Activated CD8-positive, alpha-beta T cell treated with anti-CD3 and anti-CD28 coated beads, Interleukin-2, amount 10 ng/mL, durations not matched to agents 7 days and 5 days (primary cell): Measurements from ENCODE around the gene TAPBP. TPM values are rescaled to one million over a fixed set of nuclear protein-coding genes. Genes with fewer than 3 reads are reported as not detected.
"Not testable (repeated sequence)": the region's sequence is repeated elsewhere in the genome, so short reads cannot be mapped to it uniquely, and the experiment has no call there.

ENCODE experiments used
- ATAC-seq: fragments of 150-1000 bp; cut with Tn5 transposase; one replicate; pipeline ENCODE4 v1.10.0; 2021; ENCODE audit warnings: moderate library complexity
- CTCF ChIA-PET: fragments of 350-600 bp; sonication (Branson Sonifier 250); formaldehyde crosslinking; loops from one replicate; lab custom pipeline; 2021; ENCODE audit warnings: antibody characterized with exemption; lab: Charles Lee
- POLR2A ChIA-PET: fragments of 350-600 bp; sonication (Branson Sonifier 250); formaldehyde crosslinking; loops from one replicate; lab custom pipeline; 2021; ENCODE audit warnings: antibody characterized with exemption; lab: Charles Lee
- DNase-seq: peaks from one replicate; pipeline ENCODE4 v3.0.0-alpha.2; 2020
- H3K27ac Mint-ChIP-seq: one replicate; pipeline ENCODE4 v1.8.0; 2021; ENCODE audit warnings: mild to moderate bottlenecking, mixed read lengths
- H3K27me3 Mint-ChIP-seq: one replicate; pipeline ENCODE4 v1.8.0; 2021; ENCODE audit warnings: low read depth, mixed read lengths
- H3K36me3 Mint-ChIP-seq: one replicate; pipeline ENCODE4 v1.8.0; 2021; ENCODE audit warnings: low read depth, mixed read lengths
- H3K4me1 Mint-ChIP-seq: one replicate; pipeline ENCODE4 v1.8.0; 2021; ENCODE audit warnings: low read depth, mixed read lengths
- H3K4me3 Mint-ChIP-seq: one replicate; pipeline ENCODE4 v1.8.0; 2021; ENCODE audit warnings: mild to moderate bottlenecking, mixed read lengths
- H3K9me3 Mint-ChIP-seq: one replicate; pipeline ENCODE4 v1.8.0; 2022; ENCODE audit warnings: mixed read lengths; ENCODE audit not compliant: insufficient read depth
- total RNA-seq, 2 experiments: library from RNA; stranded (reverse); gene quantifications; one replicate each; pipeline ENCODE4 v1.2.3, GENCODE V29; 2021

Gene TAPBP
- total RNA-seq, 2 experiments from 2014 or later = 245 to 252 TPM

- not testable (repeated sequence) for H3K36me3 Mint-ChIP-seq, DNase-seq, H3K9me3 Mint-ChIP-seq, H3K27me3 Mint-ChIP-seq
- Mint-ChIP-seq H3K4me1 (peaks cover 46% of the 10 kb centered on the region), H3K4me3 (peak overlapping the region; percentile 69), H3K27ac (peak overlapping the region; percentile 94)
- POLR2A ChIA-PET = interaction anchor here (0.6 to 3.2 kb wide), 13 partner anchors 9 to 372 kb away, joined by 3 to 36 read pairs (median 6); partner anchors contain the start of genes B3GALT4, PFDN6, RPS18 and SYNGAP1
- peak; percentile 30 for ATAC-seq
- CTCF ChIA-PET = interaction anchor here (0.9 to 3.5 kb wide), 9 partner anchors 8 to 236 kb away, joined by 4 to 36 read pairs (median 8); partner anchors contain the start of genes PFDN6, RPS18, VPS52 and WDR46
These were observed 29.7 kb upstream of the TAPBP start for GRCh38 chr6:33343606-33343952.

DNA sequence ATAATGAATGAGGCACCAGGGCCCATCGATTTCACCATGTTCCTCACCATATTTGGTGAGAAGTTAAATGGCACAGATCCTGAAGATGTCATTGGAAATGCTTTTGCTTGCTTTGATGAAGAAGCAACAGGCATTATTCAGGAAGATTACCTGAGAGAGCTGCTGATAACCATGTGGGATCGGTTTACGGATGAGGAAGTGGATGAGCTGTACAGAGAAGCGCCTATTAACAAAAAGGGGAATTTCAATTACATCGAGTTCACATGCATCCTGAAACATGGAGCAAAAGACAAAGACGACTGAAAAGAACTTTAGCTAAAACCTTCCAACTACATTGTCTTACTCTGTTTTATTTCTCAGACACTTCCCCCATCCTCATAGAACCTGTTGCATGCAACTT is 25.3 kb upstream of the TAPBP start:
- Mint-ChIP-seq H3K4me1 (peaks cover 25% of the 10 kb centered on the region), H3K36me3 (no peaks in the 10 kb centered on the region), H3K27me3 (no peaks in the 10 kb centered on the region), H3K9me3 (no peaks in the 10 kb centered on the region), H3K27ac (no peak overlapping the region), H3K4me3 (no peak overlapping the region)
- ChIA-PET POLR2A (interaction anchor here (1.1 kb wide), 1 partner anchor 15 kb away, joined by 4 read pairs; no protein-coding TSS in a partner anchor), CTCF (no interaction called here)
- ATAC-seq (no peak), DNase-seq (no peak)

DNA sequence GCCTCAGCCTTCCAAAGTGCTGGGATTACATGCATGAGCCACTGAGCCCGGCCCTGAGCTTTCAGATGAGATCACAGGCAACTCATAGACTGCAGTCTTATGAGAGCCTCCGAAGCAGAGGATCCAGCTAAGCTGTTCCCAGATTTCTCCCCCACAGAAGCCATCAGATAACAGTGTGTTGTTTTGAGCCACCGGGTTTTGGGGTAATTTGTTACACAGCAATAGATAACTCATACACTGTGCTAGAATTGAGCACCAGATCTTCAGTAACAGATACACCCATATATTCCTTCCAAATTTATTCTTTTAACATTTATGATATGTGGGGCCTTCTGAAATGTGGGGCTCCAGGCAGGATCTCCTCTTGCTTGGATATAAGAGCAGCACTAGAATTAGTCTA is 22.6 kb upstream of the TAPBP start:
- DNase-seq (no peak), ATAC-seq (no peak)
- CTCF ChIA-PET = interaction anchor here (3.2 kb wide), 1 partner anchor 8 kb away, joined by 19 read pairs; no protein-coding TSS in a partner anchor
- Mint-ChIP-seq H3K27me3 (no peaks in the 10 kb centered on the region), H3K4me3 (no peak overlapping the region), H3K4me1 (peaks cover 20% of the 10 kb centered on the region), H3K27ac (no peak overlapping the region), H3K36me3 (no peaks in the 10 kb centered on the region), H3K9me3 (no peaks in the 10 kb centered on the region)
- POLR2A ChIA-PET = interaction anchor here (1.8 kb wide), 1 partner anchor 8 kb away, joined by 5 read pairs; no protein-coding TSS in a partner anchor

DNA sequence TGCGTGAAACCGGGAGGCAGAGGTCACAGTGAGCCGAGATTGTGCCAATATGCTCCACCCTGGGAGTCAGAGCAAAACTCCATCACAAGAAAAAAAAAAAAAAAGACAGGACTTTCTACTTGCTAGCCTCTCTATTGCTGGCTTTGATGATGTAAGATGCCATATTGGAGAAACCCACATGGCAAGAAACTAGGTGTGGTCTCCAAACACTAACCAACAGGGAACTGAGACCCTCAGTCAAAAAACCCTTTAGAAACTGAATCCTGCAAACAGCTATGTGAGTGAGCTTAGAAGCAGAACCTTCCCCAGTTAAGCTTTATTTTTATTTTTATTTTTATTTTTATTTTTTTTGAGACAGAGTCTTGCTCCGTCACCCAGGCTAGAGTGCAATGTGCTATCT is 22.0 kb upstream of the TAPBP start:
- no peaks in the 10 kb centered on the region for H3K27me3 Mint-ChIP-seq
- no peaks in the 10 kb centered on the region for H3K36me3 Mint-ChIP-seq
- ATAC-seq (no peak), DNase-seq (no peak)
- no peak overlapping the region for H3K27ac Mint-ChIP-seq
- CTCF ChIA-PET = interaction anchor here (3.2 kb wide), 1 partner anchor 9 kb away, joined by 19 read pairs; no protein-coding TSS in a partner anchor
- POLR2A ChIA-PET = interaction anchor here (1.8 kb wide), 1 partner anchor 9 kb away, joined by 5 read pairs; no protein-coding TSS in a partner anchor
- peaks cover 22% of the 10 kb centered on the region for H3K4me1 Mint-ChIP-seq
- H3K4me3 Mint-ChIP-seq = no peak overlapping the region
- no peaks in the 10 kb centered on the region for H3K9me3 Mint-ChIP-seq

GRCh38 chr6:33333666-33334065 is 19.8 kb upstream of the TAPBP start:
- H3K4me3 Mint-ChIP-seq = no peak overlapping the region
- ChIA-PET POLR2A (interaction anchor here (0.6 kb wide), 1 partner anchor 12 kb away, joined by 3 read pairs; no protein-coding TSS in a partner anchor), CTCF (interaction anchor here (2.6 kb wide), 1 partner anchor 11 kb away, joined by 8 read pairs; no protein-coding TSS in a partner anchor)

DNA sequence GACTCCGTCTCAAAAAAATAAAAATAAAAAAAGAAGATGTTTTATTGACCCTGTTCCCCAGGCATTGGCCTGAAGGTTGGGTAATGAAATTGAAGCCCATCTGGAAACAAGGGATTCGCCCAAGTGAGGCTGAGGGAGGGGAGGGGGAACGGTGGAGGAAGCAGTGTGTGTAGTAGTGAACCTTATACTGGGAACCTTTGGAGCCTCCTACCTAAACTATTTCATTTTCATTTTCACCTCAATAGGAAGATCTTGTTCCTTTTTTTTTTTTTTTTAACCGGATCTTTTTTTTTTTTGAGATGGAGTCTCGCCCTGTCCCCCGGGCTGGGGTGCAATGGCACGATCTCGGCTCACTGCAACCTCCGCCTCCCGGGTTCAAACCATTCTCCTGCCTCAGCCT is 16.9 kb upstream of the TAPBP start:
- Mint-ChIP-seq H3K36me3 (no peaks in the 10 kb centered on the region), H3K9me3 (no peaks in the 10 kb centered on the region), H3K27me3 (no peaks in the 10 kb centered on the region), H3K4me3 (no peak overlapping the region), H3K4me1 (peaks cover 22% of the 10 kb centered on the region), H3K27ac (no peak overlapping the region)
- CTCF ChIA-PET = interaction anchor here (1.6 kb wide), 1 partner anchor 12 kb away, joined by 4 read pairs; no protein-coding TSS in a partner anchor
- ATAC-seq = no peak
- POLR2A ChIA-PET = no interaction called here
- no peak for DNase-seq

More at GRCh38 chr6:33333666-33334065, 19.8 kb upstream of the TAPBP start:
- peaks cover 20% of the 10 kb centered on the region for H3K4me1 Mint-ChIP-seq
- no peak overlapping the region for H3K27ac Mint-ChIP-seq
- H3K36me3 Mint-ChIP-seq = no peaks in the 10 kb centered on the region
- DNase-seq (no peak), ATAC-seq (no peak)
- no peaks in the 10 kb centered on the region for H3K27me3 Mint-ChIP-seq
- no peaks in the 10 kb centered on the region for H3K9me3 Mint-ChIP-seq

- H3K36me3 Mint-ChIP-seq = no peaks in the 10 kb centered on the region
- POLR2A ChIA-PET = interaction anchor here (0.9 kb wide), 1 partner anchor 15 kb away, joined by 4 read pairs; no protein-coding TSS in a partner anchor
- H3K27ac Mint-ChIP-seq = no peak overlapping the region
- H3K4me3 Mint-ChIP-seq = no peak overlapping the region
- CTCF ChIA-PET = interaction anchor here (1.8 kb wide), 1 partner anchor 16 kb away, joined by 8 read pairs; no protein-coding TSS in a partner anchor
- H3K4me1 Mint-ChIP-seq = peaks cover 21% of the 10 kb centered on the region
- H3K9me3 Mint-ChIP-seq = no peaks in the 10 kb centered on the region
- no peak for DNase-seq
- no peaks in the 10 kb centered on the region for H3K27me3 Mint-ChIP-seq
- no peak for ATAC-seq
These were observed 15.2 kb upstream of the TAPBP start for GRCh38 chr6:33329058-33329457.

GRCh38 chr6:33324125-33324524 is 10.2 kb upstream of the TAPBP start:
- ChIA-PET CTCF (interaction anchor here (0.8 to 1.3 kb wide), 3 partner anchors 18 to 101 kb away, joined by 3 to 4 read pairs (median 4); no protein-coding TSS in a partner anchor), POLR2A (interaction anchor here (0.8 to 1.2 kb wide), 4 partner anchors 15 to 247 kb away, joined by 3 to 4 read pairs (median 4); no protein-coding TSS in a partner anchor)
- DNase-seq = no peak
- H3K4me1 Mint-ChIP-seq = peaks cover 43% of the 10 kb centered on the region
- H3K9me3 Mint-ChIP-seq = no peaks in the 10 kb centered on the region
- H3K4me3 Mint-ChIP-seq = peak overlapping the region; percentile 94
- H3K27me3 Mint-ChIP-seq = no peaks in the 10 kb centered on the region
- H3K36me3 Mint-ChIP-seq = peaks cover 37% of the 10 kb centered on the region
- ATAC-seq = no peak
- peak overlapping the region; percentile 100 for H3K27ac Mint-ChIP-seq

- Mint-ChIP-seq H3K27ac (peak overlapping the region; percentile 100), H3K27me3 (no peaks in the 10 kb centered on the region), H3K4me1 (peaks cover 49% of the 10 kb centered on the region), H3K4me3 (peak overlapping the region; percentile 94), H3K36me3 (peaks cover 42% of the 10 kb centered on the region), H3K9me3 (no peaks in the 10 kb centered on the region)
- POLR2A ChIA-PET = interaction anchor here (0.8 to 1.2 kb wide), 5 partner anchors 15 to 247 kb away, joined by 3 to 4 read pairs (median 4); no protein-coding TSS in a partner anchor
- CTCF ChIA-PET = interaction anchor here (0.8 to 1.3 kb wide), 4 partner anchors 18 to 102 kb away, joined by 3 to 4 read pairs (median 4); partner anchors contain the start of genes RPS18 and VPS52
- ATAC-seq (no peak), DNase-seq (no peak)
These were observed 9.7 kb upstream of the TAPBP start for GRCh38 chr6:33323623-33323948.

DNA sequence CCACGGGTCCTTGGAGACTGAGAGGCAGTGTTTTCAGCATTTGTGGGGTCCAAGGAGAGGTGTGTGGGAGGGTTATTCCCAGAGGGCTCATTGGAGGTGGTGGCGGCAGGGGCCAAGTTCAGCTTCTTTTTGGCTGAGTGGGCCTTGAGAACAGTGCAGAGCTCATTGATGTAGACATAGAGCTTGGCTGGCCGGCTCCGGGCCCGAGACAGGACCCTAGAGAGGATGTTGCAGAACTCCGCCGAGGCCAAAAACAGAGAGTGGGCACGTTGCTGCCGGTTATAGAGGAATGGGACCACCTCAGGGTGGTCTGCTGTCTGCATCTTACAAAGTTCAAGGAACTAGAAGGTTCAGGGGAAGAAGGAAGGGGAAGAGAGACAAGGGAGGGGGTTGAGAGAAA is 7.3 kb upstream of the TAPBP start:
- Mint-ChIP-seq H3K36me3 (peaks cover 57% of the 10 kb centered on the region), H3K9me3 (no peaks in the 10 kb centered on the region), H3K27me3 (no peaks in the 10 kb centered on the region), H3K27ac (peak overlapping the region; percentile 100), H3K4me1 (peaks cover 69% of the 10 kb centered on the region), H3K4me3 (peak overlapping the region; percentile 94)
- no peak for DNase-seq
- CTCF ChIA-PET = interaction anchor here (0.6 kb wide), 1 partner anchor 22 kb away, joined by 3 read pairs; no protein-coding TSS in a partner anchor
- no peak for ATAC-seq
- POLR2A ChIA-PET = interaction anchor here (0.7 kb wide), 1 partner anchor 44 kb away, joined by 3 read pairs; no protein-coding TSS in a partner anchor

- no peak for ATAC-seq
- H3K9me3 Mint-ChIP-seq = no peaks in the 10 kb centered on the region
- H3K4me3 Mint-ChIP-seq = peak overlapping the region; percentile 97
- no peak for DNase-seq
- H3K27me3 Mint-ChIP-seq = no peaks in the 10 kb centered on the region
- ChIA-PET CTCF (no interaction called here), POLR2A (interaction anchor here (0.6 to 4.0 kb wide), 3 partner anchors 12 to 49 kb away, joined by 3 to 34 read pairs (median 3); partner anchors contain the start of gene VPS52)
- peak overlapping the region; percentile 100 for H3K27ac Mint-ChIP-seq
- peaks cover 74% of the 10 kb centered on the region for H3K4me1 Mint-ChIP-seq
- peaks cover 62% of the 10 kb centered on the region for H3K36me3 Mint-ChIP-seq
These were observed 6.7 kb upstream of the TAPBP start for GRCh38 chr6:33320315-33321181.
